Heart left ventricle (tissue), 13 donors: ENCODE results near the gene MAP4K4.

Experiments
- CTCF ChIP-seq, 12 donors: fragments of 200-600 bp; sonication (generic) in 4 of 12; IDR thresholded peaks; one replicate each; pipeline versions ENCODE4 v1.5.0 to v1.8.0; 2018 to 2022; ENCODE audit warnings: antibody characterized with exemption in 12 of 12, mild to moderate bottlenecking in 5 of 12
- POLR2A ChIP-seq, 2 donors: fragments of 450-650 bp; IDR thresholded peaks; one replicate each; pipeline ENCODE4 v1.6.1; 2017; ENCODE audit warnings: antibody characterized with exemption in 2 of 2, mild to moderate bottlenecking in 2 of 2, moderate library complexity in 2 of 2
- donor health status: ischemic (EF 13 %, LVEDD 7.1; RV severe dilation, severe dysfunction).
- donor health status: DM: no; HTN: yes; CAD: no.
- donor health status: DM: no; HTN: no; CAD: no.
- donor health status: ischemic (EF 25% LVEDD 6.9; RV normal size, moderate dysfunction).
- donor health status: ischemic (EF 25% LVEDD 5.7; RV mildly dilated, moderate dysfunction).
- donor health status: ischemic (EF 35%, LVEDD 5.7; RV mildly dilated, moderate dysfunction).
- donor health status: nonischemic (EF 11% LVEDD 7.7; RV severe dilation, severe dysfunction).
- donor health status: DM: yes; HTN: yes; CAD: no.
- donor health status: PGD.
- donor health status: ischemic (EF 29% LVEDD 5.4; RV normal size, mild dysfunction).
- donor health status: nonischemic (EF 23%, LVEDD 6.1; RV moderate dilation, normal function).

- TF ChIP-seq CTCF (IDR thresholded peaks at IDR 0.05) (no peak), POLR2A (IDR thresholded peaks at IDR 0.05) (no peak)
Observed at GRCh38 chr2:101758001-101758400, 60.5 kb downstream of the MAP4K4 start.
